Measurements from ENCODE around the gene MAML1.

The MAML1 gene

GRCh38 chr5:179773686-179774040 is 41.0 kb downstream of the MAML1 start:
- no peak for DNase-seq (ENCODE audit: low read depth in 2 of 2)
- no peak for TF ChIP-seq CTCF (IDR thresholded peaks at IDR 0.05; ENCODE audit: low read depth, low read length)
- H3K4me3 ChIP-seq (replicated peaks in 1 of 2; ENCODE audit: low read depth in 2 of 2, low read length in 2 of 2) = no peak overlapping the region

DNA sequence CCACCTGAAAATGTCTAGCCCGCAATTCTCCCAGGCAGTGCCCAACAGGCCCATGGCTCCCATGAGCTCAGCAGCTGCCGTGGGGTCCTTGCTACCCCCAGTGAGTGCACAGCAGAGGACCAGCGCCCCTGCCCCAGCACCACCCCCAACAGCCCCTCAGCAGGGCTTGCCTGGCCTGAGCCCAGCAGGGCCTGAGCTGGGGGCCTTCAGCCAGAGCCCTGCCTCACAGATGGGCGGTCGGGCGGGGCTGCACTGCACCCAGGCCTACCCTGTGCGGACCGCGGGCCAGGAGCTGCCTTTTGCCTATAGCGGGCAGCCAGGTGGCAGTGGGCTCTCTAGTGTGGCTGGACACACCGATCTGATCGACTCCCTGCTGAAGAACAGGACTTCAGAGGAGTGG is 41.8 kb downstream of the MAML1 start:
- TF ChIP-seq CTCF (IDR thresholded peaks at IDR 0.05; ENCODE audit: low read depth, low read length) = no peak
- H3K4me3 ChIP-seq (replicated peaks in 1 of 2; ENCODE audit: low read depth in 2 of 2, low read length in 2 of 2) = no peak overlapping the region
- no peak for DNase-seq (ENCODE audit: low read depth in 2 of 2)

DNA sequence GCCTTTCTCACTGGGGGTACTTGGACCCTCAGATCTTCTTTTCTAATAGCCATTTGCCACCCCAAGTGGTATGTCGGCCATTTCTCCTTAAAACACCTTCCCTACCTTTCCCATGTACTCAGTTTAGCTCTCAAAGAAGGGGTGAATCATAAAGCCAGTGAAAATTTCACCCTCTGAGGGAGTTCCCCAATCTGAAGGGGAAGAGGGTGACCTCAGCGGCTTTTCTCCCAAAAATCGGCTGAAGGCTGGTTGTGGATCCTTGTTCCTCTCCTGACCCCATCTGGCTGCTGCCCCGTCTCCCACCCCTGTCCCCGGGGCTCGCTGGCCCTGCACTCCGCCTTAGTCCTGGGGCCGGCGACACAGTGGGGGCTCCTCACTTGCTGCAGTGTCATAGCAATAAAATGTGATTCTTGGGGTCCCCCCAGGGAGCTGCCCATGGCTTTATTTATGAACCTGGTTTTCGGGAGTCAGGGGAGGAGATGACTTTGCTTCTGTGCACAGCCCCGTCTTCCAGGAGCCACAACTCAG is 43.9 kb downstream of the MAML1 start:
- no peak overlapping the region for H3K4me3 ChIP-seq (replicated peaks in 1 of 2; ENCODE audit: low read depth in 2 of 2, low read length in 2 of 2)
- TF ChIP-seq CTCF (IDR thresholded peaks at IDR 0.05; ENCODE audit: low read depth, low read length) = no peak

DNA sequence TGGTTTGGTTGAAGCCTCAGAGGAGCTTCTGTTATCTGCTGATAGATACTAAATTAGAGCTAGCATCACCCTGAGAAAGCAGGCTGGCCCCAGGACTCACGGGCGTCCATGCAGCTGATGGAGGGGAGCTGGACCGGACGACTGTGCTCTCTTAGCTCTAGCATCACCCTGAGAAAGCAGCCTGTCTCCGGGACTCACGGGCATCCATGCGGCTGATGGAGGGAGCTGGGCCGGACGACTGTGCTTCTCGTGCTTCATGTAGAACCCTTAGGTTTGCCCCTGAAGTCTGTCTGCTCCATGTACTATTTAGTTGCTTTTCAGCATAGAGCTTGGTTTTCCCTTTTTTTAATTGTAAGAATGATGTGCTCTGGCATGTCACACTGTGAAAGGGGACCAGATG is 44.8 kb downstream of the MAML1 start:
- TF ChIP-seq CTCF (IDR thresholded peaks at IDR 0.05; ENCODE audit: low read depth, low read length) = no peak

More for the DNA sequence above, 43.9 kb downstream of the MAML1 start:
- no peak for DNase-seq (ENCODE audit: low read depth in 2 of 2)

GRCh38 chr5:179777909-179778308 is 45.3 kb downstream of the MAML1 start:
- no peak for TF ChIP-seq CTCF (IDR thresholded peaks at IDR 0.05; ENCODE audit: low read depth, low read length)
- no peak for DNase-seq (ENCODE audit: low read depth in 2 of 2)
- no peak overlapping the region for H3K4me3 ChIP-seq (replicated peaks in 1 of 2; ENCODE audit: low read depth in 2 of 2, low read length in 2 of 2)

More for the DNA sequence above, 44.8 kb downstream of the MAML1 start:
- H3K4me3 ChIP-seq (replicated peaks in 1 of 2; ENCODE audit: low read depth in 2 of 2, low read length in 2 of 2) = no peak overlapping the region
- no peak for DNase-seq (ENCODE audit: low read depth in 2 of 2)

GRCh38 chr5:179778591-179778990 is 46.0 kb downstream of the MAML1 start:
- H3K4me3 ChIP-seq (replicated peaks in 1 of 2; ENCODE audit: low read depth in 2 of 2, low read length in 2 of 2) = no peak overlapping the region
- TF ChIP-seq CTCF (IDR thresholded peaks at IDR 0.05; ENCODE audit: low read depth, low read length) = no peak
- no peak for DNase-seq (ENCODE audit: low read depth in 2 of 2)

DNA sequence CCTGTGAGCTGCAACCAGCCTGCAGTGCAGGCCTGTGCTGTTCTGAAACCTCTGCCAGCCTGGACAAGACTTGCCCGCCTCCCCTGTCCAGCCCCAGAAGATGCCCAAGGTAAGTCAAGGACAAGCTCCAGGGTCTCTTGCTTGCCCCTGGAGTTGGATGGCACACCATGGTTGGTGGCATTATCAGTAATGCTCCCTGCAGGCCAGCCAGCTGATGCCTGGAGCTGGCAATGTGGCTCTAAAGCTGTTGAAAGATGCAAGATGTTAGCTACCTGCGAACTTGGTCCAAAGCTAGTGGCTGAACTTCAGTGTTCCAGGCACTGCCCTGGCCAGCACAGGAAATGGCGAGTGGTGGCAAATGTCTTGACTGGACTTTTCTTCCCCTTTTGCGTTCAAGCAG is 47.2 kb downstream of the MAML1 start:
- no peak overlapping the region for H3K4me3 ChIP-seq (replicated peaks in 1 of 2; ENCODE audit: low read depth in 2 of 2, low read length in 2 of 2)
- no peak for TF ChIP-seq CTCF (IDR thresholded peaks at IDR 0.05; ENCODE audit: low read depth, low read length)
- DNase-seq (ENCODE audit: low read depth in 2 of 2) = no peak

Measured in cardiac fibroblast (primary cell).